GM21576 (cell line): Measurements from ENCODE around the gene BRMS1L.
"Not testable (repeated sequence)": the region's sequence is repeated elsewhere in the genome, so short reads cannot be mapped to it uniquely, and the experiment has no call there.

Experiments
- ATAC-seq: cut with Tn5 transposase; IDR thresholded peaks from one replicate; pipeline ENCODE4 v1.9.1; 2021; ENCODE audit warnings: mild to moderate bottlenecking, moderate library complexity; ENCODE audit not compliant: unreplicated experiment

The BRMS1L gene

GRCh38 chr14:35826218-35826951 is at the start of gene BRMS1L:
TSS of gene BRMS1L (plus strand) at chr14:35826338. CDS start at chr14:35826517, 179 bp downstream.
- peak; percentile 96 for ATAC-seq

GRCh38 chr14:35776823-35777222 is 49.3 kb upstream of the BRMS1L start:
- no peak for ATAC-seq

- not testable (repeated sequence) for ATAC-seq
Measured at GRCh38 chr14:35777550-35777949, 48.6 kb upstream of the BRMS1L start.

GRCh38 chr14:35779368-35779767 is 46.8 kb upstream of the BRMS1L start:
- no peak for ATAC-seq

- no peak for ATAC-seq
Measured at GRCh38 chr14:35783699-35784098, 42.4 kb upstream of the BRMS1L start.

GRCh38 chr14:35786856-35787255 is 39.3 kb upstream of the BRMS1L start:
- ATAC-seq: no peak

- ATAC-seq: no peak
Measured at GRCh38 chr14:35789651-35790050, 36.5 kb upstream of the BRMS1L start.

- ATAC-seq: no peak
Measured at GRCh38 chr14:35797796-35798195, 28.3 kb upstream of the BRMS1L start.

GRCh38 chr14:35806006-35806907 is 19.9 kb upstream of the BRMS1L start:
- no peak for ATAC-seq

GRCh38 chr14:35807131-35807961 is 18.8 kb upstream of the BRMS1L start:
- no peak for ATAC-seq

GRCh38 chr14:35808076-35808637 is 18.0 kb upstream of the BRMS1L start:
- ATAC-seq: no peak

- ATAC-seq: peak; percentile 96
Measured at GRCh38 chr14:35808638-35809563, 17.2 kb upstream of the BRMS1L start, which contains the start of gene RALGAPA1. TSS of gene RALGAPA1 (minus strand) at chr14:35809295. CDS start at chr14:35808835, 460 bp downstream.

GRCh38 chr14:35809597-35809996 is 16.5 kb upstream of the BRMS1L start:
- no peak for ATAC-seq

- no peak for ATAC-seq
Measured at GRCh38 chr14:35810963-35811362, 15.2 kb upstream of the BRMS1L start.

GRCh38 chr14:35814371-35815005 is 11.7 kb upstream of the BRMS1L start:
- peak; percentile 81 for ATAC-seq

- ATAC-seq: no peak
Measured at GRCh38 chr14:35818346-35819115, 7.6 kb upstream of the BRMS1L start.

GRCh38 chr14:35819591-35820540 is 6.3 kb upstream of the BRMS1L start:
- ATAC-seq: no peak
